Ramos (cell line): ENCODE results near the gene HSF5.
"Not testable (repeated sequence)": the region's sequence is repeated elsewhere in the genome, so short reads cannot be mapped to it uniquely, and the experiment has no call there.

Experiments
- in situ Hi-C: fragments of 300-500 bp; cut with MboI; formaldehyde crosslinking; loops from one replicate; pipeline ENCODE4 v1.14.3; 2022; ENCODE audit warnings: low sequenced_read_pairs; ENCODE audit not compliant: unreplicated experiment

The HSF5 gene

GRCh38 chr17:58491510-58492045 lies 3.4 kb upstream of the HSF5 start:
- in situ Hi-C loops = no loop called here

GRCh38 chr17:58488428-58488890 lies 251 bp upstream of the HSF5 start:
- in situ Hi-C loops = no loop called here

DNA sequence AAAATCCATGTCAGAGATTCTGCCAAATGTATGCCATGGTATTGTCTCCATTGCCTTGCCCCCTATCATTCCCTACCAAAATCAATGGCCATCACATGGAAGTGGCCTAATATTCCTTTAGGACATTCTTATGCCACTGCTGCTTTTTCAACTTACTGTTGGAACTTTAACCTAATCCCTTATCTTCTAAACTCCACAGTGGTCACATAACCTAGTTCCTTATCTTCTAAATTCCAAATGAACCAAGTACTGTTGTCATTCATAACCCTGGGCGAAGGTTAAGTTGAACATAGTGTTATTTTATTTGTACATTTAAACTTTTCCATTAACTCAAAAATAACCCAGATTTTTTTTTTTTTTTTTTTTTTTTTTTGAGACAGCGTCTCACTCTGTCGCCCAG lies 3.6 kb downstream of the HSF5 start:
- in situ Hi-C loops = no loop called here

DNA sequence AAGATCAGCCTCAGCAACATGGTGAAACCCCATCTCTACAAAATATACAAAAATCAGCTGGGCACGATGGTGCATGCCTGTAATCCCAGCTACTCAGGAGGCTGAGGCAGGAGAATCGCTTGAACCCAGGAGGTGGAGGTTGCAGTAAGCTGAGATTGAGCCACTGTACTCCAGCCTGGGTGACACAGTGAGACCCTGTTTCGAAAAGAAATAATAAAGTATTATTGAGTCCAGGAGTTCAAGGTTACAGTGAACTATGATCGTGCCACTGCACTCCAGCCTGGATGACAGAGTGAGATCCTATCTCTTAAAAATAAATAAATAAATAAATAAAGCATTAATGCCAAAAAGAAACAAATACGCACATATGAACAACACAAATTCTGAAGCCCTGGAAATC lies 6.4 kb downstream of the HSF5 start:
- in situ Hi-C loops = not testable (repeated sequence)

DNA sequence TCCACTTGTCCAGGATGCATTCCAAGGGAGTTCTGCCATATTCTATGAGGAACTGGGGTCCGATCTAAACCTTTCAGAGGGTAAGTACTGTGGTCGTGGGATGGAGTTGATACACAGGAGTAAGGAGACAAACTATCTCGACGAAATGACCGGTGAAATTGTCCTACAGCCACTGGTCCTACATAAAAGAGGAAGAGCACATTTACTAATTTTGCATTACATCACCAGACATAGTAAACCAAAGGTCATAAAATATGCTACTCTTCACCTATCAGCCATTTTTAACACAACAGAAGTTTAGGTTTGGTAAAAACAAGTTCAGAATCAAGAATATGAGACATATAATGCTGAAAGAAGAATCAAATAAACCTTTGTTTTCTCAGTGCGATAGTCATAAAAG lies 8.1 kb downstream of the HSF5 start:
- in situ Hi-C loops = no loop called here

DNA sequence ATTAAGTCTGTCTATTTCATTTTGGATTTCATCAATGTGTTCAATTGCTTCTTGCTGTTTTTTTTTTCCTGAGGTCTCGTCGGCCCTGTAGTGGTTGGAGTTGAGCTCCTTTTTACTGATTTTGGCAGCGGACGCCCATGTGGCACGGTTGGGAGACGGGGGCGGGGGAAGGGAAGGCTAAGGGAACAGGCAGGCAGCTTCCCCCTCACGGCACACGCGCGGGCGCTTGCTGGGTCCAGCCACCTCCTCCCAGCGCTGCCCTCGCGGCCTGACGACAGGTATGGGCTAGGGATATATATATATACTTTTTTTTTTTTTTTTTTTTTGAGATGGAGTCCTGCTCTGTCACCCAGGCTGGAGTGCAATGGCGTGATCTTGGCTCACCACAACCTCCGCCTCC lies 11.4 kb downstream of the HSF5 start:
- in situ Hi-C loops = no loop called here

GRCh38 chr17:58475985-58476384 lies 12.2 kb downstream of the HSF5 start:
- in situ Hi-C loops = no loop called here

- in situ Hi-C loops = no loop called here
Measured at GRCh38 chr17:58470356-58470755, 17.9 kb downstream of the HSF5 start.

GRCh38 chr17:58468944-58469343 lies 19.3 kb downstream of the HSF5 start:
- in situ Hi-C loops = no loop called here

DNA sequence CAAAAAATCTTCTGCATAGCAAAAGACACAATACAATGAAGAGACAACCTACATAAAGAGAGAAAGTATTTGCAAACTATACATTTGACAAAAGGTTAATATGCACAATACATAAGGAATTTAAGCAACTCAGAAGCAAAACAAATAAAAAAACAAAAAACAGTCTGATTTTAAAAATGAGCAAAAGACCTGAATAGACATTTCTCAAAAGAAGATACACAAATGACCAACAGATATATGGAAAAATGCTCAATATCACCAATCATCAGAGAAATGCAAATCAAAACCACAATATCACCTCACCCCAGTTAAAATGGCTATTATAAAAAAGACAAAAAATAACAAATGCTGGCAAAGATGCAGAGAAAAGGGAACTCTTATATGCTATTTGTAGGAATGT lies 32.7 kb downstream of the HSF5 start:
- in situ Hi-C loops = no loop called here

DNA sequence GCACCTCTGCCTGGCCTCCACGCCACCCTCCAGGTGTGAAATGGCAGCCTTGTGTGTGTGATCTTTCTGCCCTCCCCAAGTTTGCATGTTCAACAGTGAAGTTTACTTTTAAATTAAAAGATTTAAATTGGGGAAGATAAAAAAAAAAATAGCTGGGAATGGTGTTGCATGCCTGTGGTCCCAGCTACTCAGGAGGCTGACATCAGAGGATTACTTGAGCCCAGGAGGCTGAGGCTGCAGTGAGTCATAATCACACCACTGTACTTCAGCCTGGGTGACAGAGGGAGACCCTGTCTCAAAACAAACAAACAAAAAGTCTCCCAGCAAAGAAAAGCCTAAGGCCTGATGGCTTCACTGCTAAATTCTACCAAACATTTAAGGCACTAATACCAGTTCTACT lies 35.5 kb downstream of the HSF5 start:
- in situ Hi-C loops = no loop called here

- in situ Hi-C loops = loop anchor here (5.0 kb wide), 1 partner anchor 130 kb away; no protein-coding TSS in a partner anchor
Measured at GRCh38 chr17:58447039-58447975, 40.9 kb downstream of the HSF5 start.

DNA sequence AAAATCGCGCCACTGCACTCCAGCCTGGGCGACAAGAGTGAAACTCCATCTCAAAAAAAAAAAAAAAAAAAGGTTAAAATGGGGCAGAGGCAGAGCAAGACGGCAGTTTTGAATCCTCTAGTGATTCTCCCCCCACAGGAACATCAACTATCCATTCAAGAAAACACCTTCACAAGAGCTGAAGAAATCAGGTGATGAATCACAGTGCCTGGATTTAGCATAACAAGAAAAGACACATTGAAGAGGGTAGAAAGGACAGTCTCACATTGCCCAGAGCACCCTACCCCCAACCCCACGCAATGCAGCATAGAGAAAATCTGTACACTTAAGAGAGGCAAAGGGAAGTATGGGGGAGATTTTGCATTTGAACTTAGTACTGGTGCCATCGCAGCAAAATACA lies 42.1 kb downstream of the HSF5 start:
- in situ Hi-C loops = loop anchor here (5.0 kb wide), 1 partner anchor 129 kb away; no protein-coding TSS in a partner anchor

DNA sequence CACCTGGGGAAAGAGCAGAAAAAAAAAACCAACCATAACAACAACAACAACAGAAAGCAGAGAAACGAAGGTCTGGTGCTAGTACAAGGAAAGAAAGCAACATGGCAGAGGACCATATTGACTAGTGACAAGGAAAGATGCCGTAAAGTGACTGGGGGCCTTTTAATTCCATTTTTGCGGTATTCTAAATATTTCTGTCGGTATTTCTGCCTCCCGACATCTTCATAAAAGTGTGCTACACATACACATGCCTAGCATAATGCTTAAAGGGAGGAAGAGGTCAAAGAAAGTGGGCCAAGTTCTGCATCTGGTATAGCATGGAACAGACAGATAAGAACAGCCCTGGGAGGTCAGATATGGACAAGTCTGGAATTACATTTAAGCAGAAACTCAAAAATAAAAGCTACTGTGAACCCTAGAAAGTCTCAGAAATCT lies 51.4 kb downstream of the HSF5 start:
- in situ Hi-C loops = no loop called here

GRCh38 chr17:58436245-58436644 lies 52.0 kb downstream of the HSF5 start:
- in situ Hi-C loops = no loop called here

- in situ Hi-C loops = no loop called here
Measured at GRCh38 chr17:58432806-58433573, 55.2 kb downstream of the HSF5 start.

DNA sequence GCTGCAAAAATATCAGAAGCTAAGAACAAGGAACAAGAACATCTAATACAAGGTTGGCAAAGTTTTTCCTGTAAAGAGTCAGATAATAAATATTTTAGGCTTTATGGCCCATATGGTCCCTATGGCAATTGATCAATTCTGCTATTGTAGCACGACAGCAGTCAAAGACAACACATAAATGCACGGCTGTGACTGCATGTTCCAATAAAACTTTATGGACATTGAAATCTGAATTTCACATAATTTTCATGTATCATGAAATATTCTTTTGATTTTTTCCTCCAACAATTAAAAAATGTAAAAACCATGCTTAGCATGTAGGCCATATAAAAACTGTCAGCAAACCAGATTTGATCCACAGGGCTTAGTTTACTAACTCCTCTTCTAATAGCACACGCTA lies 60.4 kb downstream of the HSF5 start:
- in situ Hi-C loops = no loop called here

GRCh38 chr17:58421711-58422110 lies 66.5 kb downstream of the HSF5 start:
- in situ Hi-C loops = no loop called here

GRCh38 chr17:58420827-58421226 lies 67.4 kb downstream of the HSF5 start:
- in situ Hi-C loops = no loop called here

- in situ Hi-C loops = loop anchor here (5.0 kb wide), 1 partner anchor 80 kb away; no protein-coding TSS in a partner anchor
Measured at GRCh38 chr17:58417300-58418092, 70.7 kb downstream of the HSF5 start, which contains the start of gene RNF43. Gene RNF43, minus strand, starts transcription at chr17:58417534. Its CDS starts 1,957 bp downstream, at chr17:58415577.
